CD14-positive monocyte (primary cell): Measurements from ENCODE around the gene FAM81A. TPM values are rescaled to one million over a fixed set of nuclear protein-coding genes. Genes with fewer than 3 reads are reported as not detected.

ENCODE experiments used
- DNase-seq, 3 donors: peaks; one replicate each; pipeline ENCODE4 v3.0.0-alpha.2; 2011 to 2022
- H2AFZ ChIP-seq: 2 replicates; pipeline ENCODE4 v1.6.0; 2012; ENCODE audit warnings: mild to moderate bottlenecking, low read depth, low read length, inconsistent platforms; ENCODE audit not compliant: insufficient read depth, poor library complexity, severe bottlenecking
- H3K27ac ChIP-seq, 2 donors: 1 replicate in 1 of 2; 2 replicates in 1 of 2; pipeline ENCODE4 v1.5.1; 2012 to 2013; ENCODE audit warnings: low read length in 2 of 2, control low read depth in 1 of 2, inconsistent platforms in 1 of 2, low read depth in 1 of 2, mild to moderate bottlenecking in 1 of 2
- H3K27me3 ChIP-seq, 2 donors: one replicate each; pipeline versions ENCODE4 v1.6.0 to v1.6.1; 2011 to 2013; ENCODE audit warnings: low read length in 2 of 2; ENCODE audit not compliant: control insufficient read depth in 2 of 2, insufficient read depth in 2 of 2
- H3K36me3 ChIP-seq, 2 donors: replicated peaks in 1 of 2; 1 replicate in 1 of 2; 2 replicates in 1 of 2; pipeline versions ENCODE4 v1.5.1 to v1.6.1; 2012 to 2013; ENCODE audit warnings: low read length in 2 of 2, control low read depth in 1 of 2, inconsistent platforms in 1 of 2, mild to moderate bottlenecking in 1 of 2; ENCODE audit not compliant: insufficient read depth in 2 of 2, control insufficient read depth in 1 of 2
- H3K4me1 ChIP-seq, 2 donors: 1 replicate in 1 of 2; 2 replicates in 1 of 2; pipeline versions ENCODE4 v1.5.1 to v1.6.1; 2012 to 2013; ENCODE audit warnings: low read length in 2 of 2, control low read depth in 1 of 2, inconsistent platforms in 1 of 2, mild to moderate bottlenecking in 1 of 2, moderate library complexity in 1 of 2; ENCODE audit not compliant: insufficient read depth in 2 of 2, control insufficient read depth in 1 of 2
- H3K4me2 ChIP-seq: replicated peaks from 2 replicates; pipeline ENCODE3; 2012; ENCODE audit warnings: low read length, moderate library complexity, mild to moderate bottlenecking; ENCODE audit not compliant: poor library complexity, severe bottlenecking; ENCODE audit errors: extremely low read depth
- H3K4me3 ChIP-seq, 3 experiments: fragments of 200-600 bp in 1 of 3; sonication (generic) in 1 of 3; replicated peaks in 1 of 3; 1 replicate in 2 of 3; 2 replicates in 1 of 3; pipeline ENCODE4 v1.5.1; 2011 to 2013; ENCODE audit warnings: low read length in 3 of 3, mild to moderate bottlenecking in 3 of 3, control low read depth in 2 of 3, low read depth in 2 of 3, inconsistent platforms in 1 of 3, moderate library complexity in 1 of 3
- H3K79me2 ChIP-seq: 2 replicates; pipeline ENCODE4 v1.6.0; 2012; ENCODE audit warnings: mild to moderate bottlenecking, control low read depth, inconsistent platforms, low read length, moderate library complexity; ENCODE audit not compliant: insufficient read depth
- H3K9ac ChIP-seq: 2 replicates; pipeline ENCODE4 v1.6.0; 2017; ENCODE audit warnings: low read length, mild to moderate bottlenecking; ENCODE audit not compliant: insufficient read depth, poor library complexity, severe bottlenecking
- H3K9me3 ChIP-seq, 2 donors: replicated peaks in 1 of 2; 1 replicate in 1 of 2; 2 replicates in 1 of 2; pipeline versions ENCODE4 v1.5.1 to v1.6.1; 2012 to 2013; ENCODE audit warnings: low read length in 2 of 2, control low read depth in 1 of 2; ENCODE audit not compliant: control insufficient read depth in 1 of 2, insufficient read depth in 1 of 2
- H4K20me1 ChIP-seq: 2 replicates; pipeline ENCODE4 v1.6.0; 2012; ENCODE audit warnings: mild to moderate bottlenecking, low read length, control low read depth, moderate library complexity; ENCODE audit not compliant: insufficient read depth
- H3K27ac Mint-ChIP-seq, 7 donors: one replicate each; pipeline ENCODE4 v1.8.0; 2020; ENCODE audit warnings: mild to moderate bottlenecking in 7 of 7, mixed read lengths in 7 of 7, moderate library complexity in 6 of 7, inconsistent platforms in 2 of 7
- H3K27me3 Mint-ChIP-seq, 3 donors: one replicate each; pipeline ENCODE4 v1.8.0; 2021 to 2022; ENCODE audit warnings: low read depth in 3 of 3, mild to moderate bottlenecking in 3 of 3, mixed read lengths in 3 of 3, moderate library complexity in 3 of 3, inconsistent platforms in 1 of 3
- H3K36me3 Mint-ChIP-seq, 2 donors: one replicate each; pipeline ENCODE4 v1.8.0; 2020; ENCODE audit warnings: mixed read lengths in 2 of 2, inconsistent platforms in 1 of 2, mild to moderate bottlenecking in 1 of 2
- H3K4me1 Mint-ChIP-seq: one replicate; pipeline ENCODE4 v1.8.0; 2020; ENCODE audit warnings: mild to moderate bottlenecking, mixed read lengths
- H3K4me3 Mint-ChIP-seq, 2 donors: one replicate each; pipeline ENCODE4 v1.8.0; 2020; ENCODE audit warnings: mild to moderate bottlenecking in 2 of 2, mixed read lengths in 2 of 2, moderate library complexity in 1 of 2
- H3K9me3 Mint-ChIP-seq, 7 donors: one replicate each; pipeline ENCODE4 v1.8.0; 2020 to 2022; ENCODE audit warnings: mixed read lengths in 7 of 7, mild to moderate bottlenecking in 6 of 7, moderate library complexity in 6 of 7, inconsistent platforms in 2 of 7
- WGBS: methylation state at CpG from one replicate; pipeline ENCODE4 v1.1.5; 2013; ENCODE audit warnings: missing lambda C conversion rate; ENCODE audit not compliant: insufficient coverage; 5-methylcytosine and 5-hydroxymethylcytosine counted together
- intact Hi-C, 2 donors: fragments of 100-400 bp; cut with micrococcal nuclease; formaldehyde crosslinking; loops; one replicate each; pipeline versions ENCODE4 v1.15.0 to v1.15.1; 2023
- polyA plus RNA-seq, 3 donors: library from polyadenylated mRNA; depleted of rRNA in 1 of 3; unstranded in 2 of 3; stranded (reverse) in 1 of 3; fragments of 300-500 nt in 2 of 3; fragments of >200 nt in 1 of 3; fragmentation: Illumina TruSeq in 2 of 3; gene quantifications; 1 replicate in 2 of 3; 2 replicates in 1 of 3; pipeline ENCODE4 v1.2.3, GENCODE V29; 2012 to 2021
- TF ChIP-seq, protein P1 (sequence below): fragments of 200-600 bp; IDR thresholded peaks from one replicate; pipeline ENCODE4 v1.8.0; 2022; ENCODE audit warnings: antibody characterized with exemption, mild to moderate bottlenecking

Gene FAM81A
- polyA plus RNA-seq, 3 donors: 0.40 to 0.66 TPM; not detected in 1

- Histone ChIP-seq H3K36me3 (no peaks in the 10 kb centered on the region), H3K9ac (no peak overlapping the region), H3K4me1 (peaks cover 16 to 19% of the 10 kb centered on the region in 2 donors), H3K79me2 (no peaks in the 10 kb centered on the region), H3K4me3 (no peak overlapping the region), H3K9me3 (no peaks in the 10 kb centered on the region), H4K20me1 (no peaks in the 10 kb centered on the region), H2AFZ (no peak overlapping the region), H3K27me3 (no peaks in the 10 kb centered on the region), H3K4me2 (peak overlapping the region; percentile 8), H3K27ac (no peak overlapping the region)
- peaks cover 18% of the 10 kb centered on the region for H3K4me1 Mint-ChIP-seq
- peak in 2 of 3 donors; percentile 39 to 47 for DNase-seq
- TF ChIP-seq, protein P1, sequence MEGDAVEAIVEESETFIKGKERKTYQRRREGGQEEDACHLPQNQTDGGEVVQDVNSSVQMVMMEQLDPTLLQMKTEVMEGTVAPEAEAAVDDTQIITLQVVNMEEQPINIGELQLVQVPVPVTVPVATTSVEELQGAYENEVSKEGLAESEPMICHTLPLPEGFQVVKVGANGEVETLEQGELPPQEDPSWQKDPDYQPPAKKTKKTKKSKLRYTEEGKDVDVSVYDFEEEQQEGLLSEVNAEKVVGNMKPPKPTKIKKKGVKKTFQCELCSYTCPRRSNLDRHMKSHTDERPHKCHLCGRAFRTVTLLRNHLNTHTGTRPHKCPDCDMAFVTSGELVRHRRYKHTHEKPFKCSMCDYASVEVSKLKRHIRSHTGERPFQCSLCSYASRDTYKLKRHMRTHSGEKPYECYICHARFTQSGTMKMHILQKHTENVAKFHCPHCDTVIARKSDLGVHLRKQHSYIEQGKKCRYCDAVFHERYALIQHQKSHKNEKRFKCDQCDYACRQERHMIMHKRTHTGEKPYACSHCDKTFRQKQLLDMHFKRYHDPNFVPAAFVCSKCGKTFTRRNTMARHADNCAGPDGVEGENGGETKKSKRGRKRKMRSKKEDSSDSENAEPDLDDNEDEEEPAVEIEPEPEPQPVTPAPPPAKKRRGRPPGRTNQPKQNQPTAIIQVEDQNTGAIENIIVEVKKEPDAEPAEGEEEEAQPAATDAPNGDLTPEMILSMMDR: no peak
- peaks cover 0 to 3% (median 0%) of the 10 kb centered on the region in 7 donors for H3K9me3 Mint-ChIP-seq
- H3K4me3 Mint-ChIP-seq: peak overlapping the region in 1 of 2 donors; percentile 67
- 0% methylated on average over 1 of the region's 1 CpG for WGBS
- peak overlapping the region in 6 of 7 donors; percentile 16 to 76 (median 52) for H3K27ac Mint-ChIP-seq
- H3K36me3 Mint-ChIP-seq: no peaks in the 10 kb centered on the region
- intact Hi-C loops: no loop called here
- H3K27me3 Mint-ChIP-seq: peaks cover 0 to 2% (median 0%) of the 10 kb centered on the region in 3 donors
Measured at GRCh38 chr15:59550530-59550929, 112.5 kb downstream of the FAM81A start.

DNA sequence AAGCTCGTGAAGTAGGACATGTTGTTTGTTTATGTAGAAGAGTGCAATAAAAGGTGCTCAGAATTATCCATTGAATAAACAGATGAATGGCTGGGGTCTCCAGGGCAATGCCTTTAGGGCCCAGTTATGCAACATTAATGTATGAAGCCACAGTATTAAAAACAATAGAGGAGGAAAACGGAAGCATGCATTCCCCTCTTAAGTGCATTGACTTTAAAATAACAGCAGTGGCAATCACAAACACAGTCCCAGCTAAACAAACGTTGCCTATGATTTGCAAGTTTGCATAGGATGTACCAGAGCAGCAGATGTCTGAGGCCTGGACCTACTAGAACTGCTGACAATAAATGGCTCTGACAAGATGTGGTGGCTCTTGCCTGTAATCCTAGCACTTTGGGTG, 113.0 kb downstream of the FAM81A start:
- DNase-seq: no peak
- no peaks in the 10 kb centered on the region for H3K79me2 ChIP-seq
- Mint-ChIP-seq H3K27me3 (peaks cover 0 to 2% (median 0%) of the 10 kb centered on the region in 3 donors), H3K36me3 (no peaks in the 10 kb centered on the region), H3K27ac (peak overlapping the region in 3 of 7 donors; percentile 4 to 57 (median 46)), H3K4me3 (peak overlapping the region in 1 of 2 donors; percentile 67), H3K9me3 (peaks cover 0 to 3% (median 0%) of the 10 kb centered on the region in 7 donors), H3K4me1 (peaks cover 18% of the 10 kb centered on the region)
- no peak overlapping the region for H3K4me3 ChIP-seq
- no peak overlapping the region for H3K27ac ChIP-seq
- WGBS: 63% methylated on average over 1 of the region's 3 CpGs
- TF ChIP-seq, protein P1: no peak
- H2AFZ ChIP-seq: no peak overlapping the region
- H3K9me3 ChIP-seq: no peaks in the 10 kb centered on the region
- no peaks in the 10 kb centered on the region for H3K27me3 ChIP-seq
- no peaks in the 10 kb centered on the region for H3K36me3 ChIP-seq
- peak overlapping the region; percentile 8 for H3K4me2 ChIP-seq
- no peak overlapping the region for H3K9ac ChIP-seq
- H3K4me1 ChIP-seq: peaks cover 16 to 19% of the 10 kb centered on the region in 2 donors
- H4K20me1 ChIP-seq: no peaks in the 10 kb centered on the region
- intact Hi-C loops: no loop called here
